SK-MEL-5 (cell line): ENCODE data around the gene OR4D11. TPM values are rescaled to one million over a fixed set of nuclear protein-coding genes. Genes with fewer than 3 reads are reported as not detected.
"Not testable (repeated sequence)": the region's sequence is repeated elsewhere in the genome, so short reads cannot be mapped to it uniquely, and the experiment has no call there.

Source experiments
- DNase-seq: peaks from one replicate; pipeline ENCODE4 v3.0.0-alpha.2; 2016; ENCODE audit warnings: low read depth, low spot score
- in situ Hi-C: cut with HindIII; loops from 2 replicates; pipeline ENCODE4 v1.10.0; 2016; ENCODE audit warnings: low sequenced_read_pairs, high pct_unique_total_duplicates, low pct_unique_long_range_greater_than_20kb
- polyA plus RNA-seq, 2 experiments: library from polyadenylated mRNA; depleted of rRNA; stranded (reverse); fragments of >200 nt; gene quantifications; 2 replicates each; pipeline ENCODE4 v1.2.3, GENCODE V29; 2015
- total RNA-seq: library from RNA; depleted of rRNA; stranded (reverse); fragments of >200 nt; shearing (Covaris generic); gene quantifications from 2 replicates; pipeline ENCODE4 v1.2.3, GENCODE V29; 2014; rRNA removed

OR4D11 gene
- total RNA-seq = not detected in 2 replicates
- not detected in 2 replicates for polyA plus RNA-seq (2015; cell fraction: cytosol; rRNA removed)
- not detected in 2 replicates for polyA plus RNA-seq (2015; cell fraction: nucleus; rRNA removed)

- no peak for DNase-seq
- in situ Hi-C loops = no loop called here
These were observed at the start of gene OR4D11 for GRCh38 chr11:59503276-59503675. OR4D11 (plus strand) TSS chr11:59503576; CDS start chr11:59503576, 0 bp downstream.

- DNase-seq = no peak
- in situ Hi-C loops = no loop called here
These were observed 46.7 kb upstream of the OR4D11 start, which contains the start of gene OR4D6 for GRCh38 chr11:59456661-59457060. OR4D6 (plus strand) TSS chr11:59456961; CDS start chr11:59456961, 0 bp downstream.

GRCh38 chr11:59459916-59460315 is 43.5 kb upstream of the OR4D11 start:
- DNase-seq = no peak

GRCh38 chr11:59463190-59463641 is 40.2 kb upstream of the OR4D11 start:
- DNase-seq = peak; percentile 58
- in situ Hi-C loops = no loop called here

More at GRCh38 chr11:59459916-59460315, 43.5 kb upstream of the OR4D11 start:
- in situ Hi-C loops = no loop called here

- in situ Hi-C loops = no loop called here
- no peak for DNase-seq
These were observed 30.4 kb upstream of the OR4D11 start, which contains the start of gene OR4D10 for GRCh38 chr11:59473015-59473414. OR4D10 (plus strand) TSS chr11:59473315; CDS start chr11:59477430, 4,115 bp downstream.

- DNase-seq = no peak
- in situ Hi-C loops = no loop called here
These were observed 28.2 kb upstream of the OR4D11 start for GRCh38 chr11:59475176-59475575.

GRCh38 chr11:59479906-59480305 is 23.5 kb upstream of the OR4D11 start:
- in situ Hi-C loops = no loop called here
- DNase-seq = no peak

- DNase-seq = no peak
These were observed 23.0 kb upstream of the OR4D11 start for GRCh38 chr11:59480359-59480758.

GRCh38 chr11:59501931-59502330 is 1.4 kb upstream of the OR4D11 start:
- in situ Hi-C loops = no loop called here
- DNase-seq = no peak

More at GRCh38 chr11:59480359-59480758, 23.0 kb upstream of the OR4D11 start:
- in situ Hi-C loops = no loop called here

GRCh38 chr11:59510941-59511589 is 7.7 kb downstream of the OR4D11 start, which contains the start of gene OR4D9:
OR4D9 (plus strand) TSS chr11:59511539; CDS start chr11:59514913, 3,374 bp downstream.
- in situ Hi-C loops = no loop called here
- peak; percentile 4 for DNase-seq

- no peak for DNase-seq
- in situ Hi-C loops = no loop called here
These were observed 8.3 kb downstream of the OR4D11 start for GRCh38 chr11:59511675-59512074.

- in situ Hi-C loops, DNase-seq: not testable (repeated sequence)
These were observed 16.8 kb downstream of the OR4D11 start for GRCh38 chr11:59520139-59520538.

- in situ Hi-C loops = no loop called here
- no peak for DNase-seq
These were observed 17.4 kb downstream of the OR4D11 start for GRCh38 chr11:59520741-59521140.

GRCh38 chr11:59523541-59523940 is 20.2 kb downstream of the OR4D11 start:
- in situ Hi-C loops = no loop called here
- DNase-seq = peak; percentile 64

GRCh38 chr11:59528711-59529110 is 25.3 kb downstream of the OR4D11 start:
- in situ Hi-C loops = no loop called here
- DNase-seq = no peak

GRCh38 chr11:59532620-59533019 is 29.2 kb downstream of the OR4D11 start:
- DNase-seq = no peak
- in situ Hi-C loops = no loop called here

- in situ Hi-C loops = no loop called here
- no peak for DNase-seq
These were observed 31.3 kb downstream of the OR4D11 start for GRCh38 chr11:59534676-59535075.

GRCh38 chr11:59542142-59542810 is 38.9 kb downstream of the OR4D11 start:
- DNase-seq = no peak
- in situ Hi-C loops = no loop called here
